ENCODE results near the gene DSCAM. TPM values are rescaled to one million over a fixed set of nuclear protein-coding genes. Genes with fewer than 3 reads are reported as not detected.
A peak's percentile ranks its signal among the peaks of the same experiment; 100 is the strongest.

The DSCAM gene
- total RNA-seq, 1 experiment from 2014 or later, result not detected

GRCh38 chr21:40516335-40516734 is 330.6 kb downstream of the DSCAM start:
- Histone ChIP-seq H2AFZ (ENCODE audit: low read depth, low read length, poor library complexity, severe bottlenecking) (no peak overlapping the region), H3K27me3 (ENCODE audit: insufficient read depth, low read length) (no peaks in the 10 kb centered on the region), H3K79me2 (ENCODE audit: insufficient read depth, low read length) (no peaks in the 10 kb centered on the region), H3K4me1 (ENCODE audit: control insufficient read depth in 1 of 2, insufficient read depth in 2 of 2, low read length in 2 of 2) (no peaks in the 10 kb centered on the region), H3K9me2 (ENCODE audit: insufficient read depth) (no peaks in the 10 kb centered on the region), H3K9ac (ENCODE audit: low read length) (no peak overlapping the region), H3K27ac (ENCODE audit: low read depth, low read length) (no peak overlapping the region), H3K36me3 (ENCODE audit: control insufficient read depth in 1 of 2, insufficient read depth in 2 of 2, low read length in 2 of 2) (no peaks in the 10 kb centered on the region), H3K4me2 (ENCODE audit: low read length) (no peak overlapping the region), H3K4me3 (replicated peaks in 1 of 2; ENCODE audit: low read depth in 1 of 2, low read length in 2 of 2) (no peak overlapping the region), H4K20me1 (ENCODE audit: insufficient read depth) (no peaks in the 10 kb centered on the region), H3K9me3 (ENCODE audit: control insufficient read depth in 1 of 2, insufficient read depth in 1 of 2, low read depth in 1 of 2, low read length in 2 of 2) (peaks cover 19 to 26% of the 10 kb centered on the region in 2 experiments; a peak in 2 of 4 replicates)
- ATAC-seq (no peak), DNase-seq (ENCODE audit: low read depth, low spot score) (no peak)
- ChIA-PET CTCF (no interaction called here), RAD21 (ENCODE audit: low non-redundant PET in 1 of 2, low total read pairs in 2 of 2, uncharacterized antibody in 2 of 2, unreplicated experiment in 2 of 2) (no interaction called here), POLR2A (no interaction called here)
- TF ChIP-seq SP1 (IDR thresholded peaks at IDR 0.05; ENCODE audit: low read depth), result no peak
- no peak for TF ChIP-seq TCF7L2 (IDR thresholded peaks at IDR 0.05; ENCODE audit: borderline replicate concordance, extremely low read depth, insufficient read depth, insufficient read length)
- TF ChIP-seq, protein P1, sequence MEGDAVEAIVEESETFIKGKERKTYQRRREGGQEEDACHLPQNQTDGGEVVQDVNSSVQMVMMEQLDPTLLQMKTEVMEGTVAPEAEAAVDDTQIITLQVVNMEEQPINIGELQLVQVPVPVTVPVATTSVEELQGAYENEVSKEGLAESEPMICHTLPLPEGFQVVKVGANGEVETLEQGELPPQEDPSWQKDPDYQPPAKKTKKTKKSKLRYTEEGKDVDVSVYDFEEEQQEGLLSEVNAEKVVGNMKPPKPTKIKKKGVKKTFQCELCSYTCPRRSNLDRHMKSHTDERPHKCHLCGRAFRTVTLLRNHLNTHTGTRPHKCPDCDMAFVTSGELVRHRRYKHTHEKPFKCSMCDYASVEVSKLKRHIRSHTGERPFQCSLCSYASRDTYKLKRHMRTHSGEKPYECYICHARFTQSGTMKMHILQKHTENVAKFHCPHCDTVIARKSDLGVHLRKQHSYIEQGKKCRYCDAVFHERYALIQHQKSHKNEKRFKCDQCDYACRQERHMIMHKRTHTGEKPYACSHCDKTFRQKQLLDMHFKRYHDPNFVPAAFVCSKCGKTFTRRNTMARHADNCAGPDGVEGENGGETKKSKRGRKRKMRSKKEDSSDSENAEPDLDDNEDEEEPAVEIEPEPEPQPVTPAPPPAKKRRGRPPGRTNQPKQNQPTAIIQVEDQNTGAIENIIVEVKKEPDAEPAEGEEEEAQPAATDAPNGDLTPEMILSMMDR (IDR thresholded peaks at IDR 0.05 in 2 of 3, conservative IDR thresholded peaks at IDR 0.05 in 1 of 3; ENCODE audit: borderline replicate concordance in 1 of 3, insufficient read depth in 1 of 3, low read depth in 2 of 3, low read length in 2 of 3), result no peak
- TF ChIP-seq JUND (IDR thresholded peaks at IDR 0.05), result no peak
- TF ChIP-seq RAD21 (IDR thresholded peaks at IDR 0.05; ENCODE audit: low read depth), result no peak
- no peak for TF ChIP-seq EZH2 (IDR thresholded peaks at IDR 0.05)
- BruUV-seq (replicated peaks), result no TSS peak
- intact Hi-C loops (cut with micrococcal nuclease), result no loop called here

DNA sequence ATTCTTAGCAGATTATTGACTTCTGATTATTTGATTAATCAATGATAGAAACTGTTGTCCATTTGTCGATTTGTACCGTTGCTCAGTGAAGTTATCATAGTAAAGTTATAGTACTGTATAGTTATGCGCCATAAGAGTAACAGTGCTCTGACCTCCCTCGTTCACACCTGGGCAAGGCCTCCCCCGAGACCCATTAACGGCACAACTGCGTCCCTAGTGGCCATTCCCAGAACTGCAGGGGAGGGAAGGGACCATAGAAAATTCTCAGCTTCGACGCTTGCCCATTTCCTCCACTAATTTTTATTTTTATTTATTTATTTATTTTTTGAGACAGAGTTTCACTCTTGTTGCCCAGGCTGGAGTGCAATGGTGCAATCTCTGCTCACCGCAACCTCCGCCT is 334.4 kb downstream of the DSCAM start:
- Histone ChIP-seq H3K36me3 (ENCODE audit: control insufficient read depth in 1 of 2, insufficient read depth in 2 of 2, low read length in 2 of 2) (no peaks in the 10 kb centered on the region), H3K9me3 (ENCODE audit: control insufficient read depth in 1 of 2, insufficient read depth in 1 of 2, low read depth in 1 of 2, low read length in 2 of 2) (peaks cover 10 to 25% of the 10 kb centered on the region in 2 experiments; a peak in 2 of 4 replicates), H3K4me1 (ENCODE audit: control insufficient read depth in 1 of 2, insufficient read depth in 2 of 2, low read length in 2 of 2) (no peaks in the 10 kb centered on the region), H3K27ac (ENCODE audit: low read depth, low read length) (no peak overlapping the region), H3K4me3 (replicated peaks in 1 of 2; ENCODE audit: low read depth in 1 of 2, low read length in 2 of 2) (no peak overlapping the region), H3K79me2 (ENCODE audit: insufficient read depth, low read length) (no peaks in the 10 kb centered on the region), H3K9me2 (ENCODE audit: insufficient read depth) (no peaks in the 10 kb centered on the region), H3K9ac (ENCODE audit: low read length) (no peak overlapping the region), H3K27me3 (ENCODE audit: insufficient read depth, low read length) (no peaks in the 10 kb centered on the region), H2AFZ (ENCODE audit: low read depth, low read length, poor library complexity, severe bottlenecking) (no peak overlapping the region), H4K20me1 (ENCODE audit: insufficient read depth) (no peaks in the 10 kb centered on the region), H3K4me2 (ENCODE audit: low read length) (no peak overlapping the region)
- BruUV-seq (replicated peaks), result no TSS peak
- TF ChIP-seq RAD21 (IDR thresholded peaks at IDR 0.05; ENCODE audit: low read depth) (no peak), CBX3 (IDR thresholded peaks at IDR 0.05; ENCODE audit: low read depth) (no peak), EZH2phosphoT487 (IDR thresholded peaks at IDR 0.05; ENCODE audit: borderline replicate concordance) (no peak), ZFX (IDR thresholded peaks at IDR 0.05) (no peak), SIN3A (IDR thresholded peaks at IDR 0.05; ENCODE audit: low read depth) (no peak), SRF (IDR thresholded peaks at IDR 0.05; ENCODE audit: low read depth) (no peak), YY1 (IDR thresholded peaks at IDR 0.05; ENCODE audit: extremely low read depth, insufficient replicate concordance, low read depth, low read length) (no peak)
- TF ChIP-seq, protein P2, sequence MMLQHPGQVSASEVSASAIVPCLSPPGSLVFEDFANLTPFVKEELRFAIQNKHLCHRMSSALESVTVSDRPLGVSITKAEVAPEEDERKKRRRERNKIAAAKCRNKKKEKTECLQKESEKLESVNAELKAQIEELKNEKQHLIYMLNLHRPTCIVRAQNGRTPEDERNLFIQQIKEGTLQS (IDR thresholded peaks at IDR 0.05), result no peak
- TF ChIP-seq, protein P1 (IDR thresholded peaks at IDR 0.05 in 2 of 3, conservative IDR thresholded peaks at IDR 0.05 in 1 of 3; ENCODE audit: borderline replicate concordance in 1 of 3, insufficient read depth in 1 of 3, low read depth in 2 of 3, low read length in 2 of 3), result peak in 2 of 3 experiments; percentile 56 to 72; a peak in 4 of 6 replicates
- ChIA-PET RAD21 (ENCODE audit: low non-redundant PET in 1 of 2, low total read pairs in 2 of 2, uncharacterized antibody in 2 of 2, unreplicated experiment in 2 of 2) (no interaction called here), CTCF (no interaction called here), POLR2A (no interaction called here)
- no peak for DNase-seq (ENCODE audit: low read depth, low spot score)
- no peak for ATAC-seq
- intact Hi-C loops (cut with micrococcal nuclease), result no loop called here

Data from HCT116 (cell line).